ENCODE measurements around the gene LRRC9. TPM values are rescaled to one million over a fixed set of nuclear protein-coding genes. Genes with fewer than 3 reads are reported as not detected.

LRRC9 gene
- total and polyA plus RNA-seq, 2 of the 13 experiments (the other 11 are each of a cell fraction or from before 2014, with no cell fraction given) = 0.08 to 0.18 TPM

GRCh38 chr14:59870277-59871165, 49.4 kb upstream of the LRRC9 start, which contains the start of gene RTN1 (continued):
- TF ChIP-seq SNAPC2 (CRISPR knock-in tag; IDR thresholded peaks at IDR 0.05) = no peak
- TF ChIP-seq RXRA (CRISPR knock-in tag; IDR thresholded peaks at IDR 0.05) = no peak
- peak; percentile 28; the same call in 1 of the 2 replicates for TF ChIP-seq RFX1 (IDR thresholded peaks at IDR 0.05)
- no peak for TF ChIP-seq HOXD1 (CRISPR knock-in tag; IDR thresholded peaks at IDR 0.05)
- TF ChIP-seq MED8 (CRISPR knock-in tag; IDR thresholded peaks at IDR 0.05; ENCODE audit: insufficient replicate concordance) = no peak
- 0 out of 2 replicates have a peak, but pooled peaks have one; percentile 21 for TF ChIP-seq MAX (IDR thresholded peaks at IDR 0.05)
- TF ChIP-seq ZNF264 (CRISPR knock-in tag; IDR thresholded peaks at IDR 0.05) = no peak
- TF ChIP-seq ZFP41 (CRISPR knock-in tag; IDR thresholded peaks at IDR 0.05; ENCODE audit: borderline replicate concordance) = no peak
- TF ChIP-seq GLMP (CRISPR knock-in tag; IDR thresholded peaks at IDR 0.05; ENCODE audit: borderline replicate concordance) = no peak
- no peak for TF ChIP-seq ZHX2 (IDR thresholded peaks at IDR 0.05; ENCODE audit: low read depth)
- TF ChIP-seq ZHX2 (CRISPR knock-in tag; IDR thresholded peaks at IDR 0.05; ENCODE audit: borderline replicate concordance) = no peak
- no peak for TF ChIP-seq LBX2 (CRISPR knock-in tag; IDR thresholded peaks at IDR 0.05; ENCODE audit: borderline replicate concordance)
- TF ChIP-seq BCL3 (CRISPR knock-in tag; IDR thresholded peaks at IDR 0.05) = no peak
- no peak for TF ChIP-seq ZNF570 (CRISPR knock-in tag; IDR thresholded peaks at IDR 0.05; ENCODE audit: borderline replicate concordance)
- no peak for TF ChIP-seq ZFX (CRISPR knock-in tag; IDR thresholded peaks at IDR 0.05; ENCODE audit: low read depth)
- 0 out of 2 replicates have a peak, but pooled peaks have one; percentile 70 for TF ChIP-seq SCMH1 (CRISPR knock-in tag; IDR thresholded peaks at IDR 0.05; ENCODE audit: borderline replicate concordance)
- TF ChIP-seq MTF2 (CRISPR knock-in tag; IDR thresholded peaks at IDR 0.05; ENCODE audit: borderline replicate concordance) = peak; percentile 90; the same call in 1 of the 2 replicates
- peak; percentile 74 for TF ChIP-seq EZH2 (conservative IDR thresholded peaks at IDR 0.05; ENCODE audit: low read depth, low read length)
- no peak for TF ChIP-seq MAZ (IDR thresholded peaks at IDR 0.05; ENCODE audit: borderline replicate concordance, low read depth, low read length)
- 0 out of 2 replicates have a peak, but pooled peaks have one; percentile 10 for TF ChIP-seq MAZ (CRISPR knock-in tag; IDR thresholded peaks at IDR 0.05; ENCODE audit: low read depth)

Measured in HepG2 (cell line).